Thyroid gland (tissue), 4 donors: ENCODE results near the gene SIPA1L2. TPM values are rescaled to one million over a fixed set of nuclear protein-coding genes. Genes with fewer than 3 reads are reported as not detected.

ENCODE experiments used
- DNase-seq, 2 donors: peaks; one replicate each; pipeline ENCODE4 v3.0.0-alpha.2; 2019
- H3K27ac ChIP-seq, 3 donors: fragments of 200-600 bp; sonication (generic); 1 replicate in 2 of 3; 2 replicates in 1 of 3; pipeline ENCODE4 v1.5.1; 2016 to 2019; ENCODE audit warnings: mild to moderate bottlenecking in 1 of 3, moderate library complexity in 1 of 3
- H3K27me3 ChIP-seq: fragments of 200-600 bp; sonication (generic); one replicate; pipeline ENCODE4 v1.5.1; 2019
- H3K36me3 ChIP-seq, 2 donors: fragments of 200-600 bp; sonication (generic); one replicate each; pipeline ENCODE4 v1.5.1; 2016 to 2019
- H3K4me1 ChIP-seq, 2 donors: fragments of 200-600 bp; sonication (generic); one replicate each; pipeline ENCODE4 v1.5.1; 2017 to 2019
- H3K4me3 ChIP-seq, 3 donors: fragments of 200-600 bp; sonication (generic); replicated peaks in 1 of 3; 1 replicate in 2 of 3; 2 replicates in 1 of 3; pipeline ENCODE4 v1.5.1; 2016; ENCODE audit warnings: mild to moderate bottlenecking in 1 of 3
- H3K9me3 ChIP-seq: fragments of 200-600 bp; sonication (generic); one replicate; pipeline ENCODE4 v1.5.1; 2017
- POLR2A ChIP-seq, 2 donors: fragments of 450-650 bp; IDR thresholded peaks; one replicate each; pipeline ENCODE4 v1.6.1; 2017; ENCODE audit warnings: antibody characterized with exemption in 2 of 2, mild to moderate bottlenecking in 2 of 2, moderate library complexity in 1 of 2
- WGBS, 2 donors: methylation state at CpG; one replicate each; pipeline ENCODE4 v1.1.5; 2017; 5-methylcytosine and 5-hydroxymethylcytosine counted together
- intact Hi-C: fragments of 100-400 bp; cut with DNase I; formaldehyde crosslinking; loops from one replicate; pipeline ENCODE4 v1.15.1; 2023
- total RNA-seq, 4 donors: library from RNA; depleted of rRNA; stranded (reverse); fragments of >200 nt; gene quantifications; one replicate each; pipeline ENCODE4 v1.2.3, GENCODE V29; 2016
- TF ChIP-seq, protein P1 (sequence below), 6 experiments: fragments of 200-600 bp in 3 of 6; fragments of 450-650 bp in 3 of 6; sonication (generic) in 3 of 6; IDR thresholded peaks; one replicate each; pipeline ENCODE4 v1.5.1; 2016 to 2019; ENCODE audit warnings: antibody characterized with exemption in 6 of 6, mild to moderate bottlenecking in 2 of 6, inconsistent platforms in 1 of 6, moderate library complexity in 1 of 6

The SIPA1L2 gene
- total RNA-seq, 4 donors from 2014 or later = 15.6 to 44.9 (median 31.3) TPM

DNA sequence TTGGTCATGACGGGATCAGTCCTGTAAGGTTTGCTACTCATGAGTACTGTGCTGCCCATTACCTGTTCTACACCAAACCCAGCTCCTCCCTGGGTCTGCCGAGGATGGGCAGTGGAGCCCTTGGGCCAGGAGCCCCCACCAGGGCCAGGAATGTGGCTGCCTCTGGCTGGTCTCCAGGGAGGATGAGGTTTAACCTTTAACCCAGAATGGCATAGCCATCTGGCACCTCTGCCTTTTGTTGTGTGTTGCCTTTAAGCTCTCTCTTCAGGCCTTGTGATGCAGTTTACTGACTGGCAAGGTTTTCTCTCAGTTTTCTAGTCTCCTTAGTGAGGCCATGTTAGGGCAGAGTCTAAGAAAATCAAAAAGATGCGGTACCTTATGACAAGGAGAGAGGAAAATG lies 38.6 kb downstream of the SIPA1L2 start:
- peak overlapping the region; percentile 36 to 88 (median 45) for H3K27ac ChIP-seq
- no peak for DNase-seq
- intact Hi-C loops = no loop called here
- TF ChIP-seq, protein P1, sequence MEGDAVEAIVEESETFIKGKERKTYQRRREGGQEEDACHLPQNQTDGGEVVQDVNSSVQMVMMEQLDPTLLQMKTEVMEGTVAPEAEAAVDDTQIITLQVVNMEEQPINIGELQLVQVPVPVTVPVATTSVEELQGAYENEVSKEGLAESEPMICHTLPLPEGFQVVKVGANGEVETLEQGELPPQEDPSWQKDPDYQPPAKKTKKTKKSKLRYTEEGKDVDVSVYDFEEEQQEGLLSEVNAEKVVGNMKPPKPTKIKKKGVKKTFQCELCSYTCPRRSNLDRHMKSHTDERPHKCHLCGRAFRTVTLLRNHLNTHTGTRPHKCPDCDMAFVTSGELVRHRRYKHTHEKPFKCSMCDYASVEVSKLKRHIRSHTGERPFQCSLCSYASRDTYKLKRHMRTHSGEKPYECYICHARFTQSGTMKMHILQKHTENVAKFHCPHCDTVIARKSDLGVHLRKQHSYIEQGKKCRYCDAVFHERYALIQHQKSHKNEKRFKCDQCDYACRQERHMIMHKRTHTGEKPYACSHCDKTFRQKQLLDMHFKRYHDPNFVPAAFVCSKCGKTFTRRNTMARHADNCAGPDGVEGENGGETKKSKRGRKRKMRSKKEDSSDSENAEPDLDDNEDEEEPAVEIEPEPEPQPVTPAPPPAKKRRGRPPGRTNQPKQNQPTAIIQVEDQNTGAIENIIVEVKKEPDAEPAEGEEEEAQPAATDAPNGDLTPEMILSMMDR (IDR thresholded peaks at IDR 0.05) = no peak
- H3K4me3 ChIP-seq = no peak overlapping the region
- H3K9me3 ChIP-seq = no peaks in the 10 kb centered on the region
- no peaks in the 10 kb centered on the region for H3K36me3 ChIP-seq
- 54 to 76% methylated on average over 3 of the region's 3 CpGs for WGBS, 2 donors
- peaks cover 23 to 45% of the 10 kb centered on the region in 2 donors for H3K4me1 ChIP-seq
- H3K27me3 ChIP-seq = no peaks in the 10 kb centered on the region

DNA sequence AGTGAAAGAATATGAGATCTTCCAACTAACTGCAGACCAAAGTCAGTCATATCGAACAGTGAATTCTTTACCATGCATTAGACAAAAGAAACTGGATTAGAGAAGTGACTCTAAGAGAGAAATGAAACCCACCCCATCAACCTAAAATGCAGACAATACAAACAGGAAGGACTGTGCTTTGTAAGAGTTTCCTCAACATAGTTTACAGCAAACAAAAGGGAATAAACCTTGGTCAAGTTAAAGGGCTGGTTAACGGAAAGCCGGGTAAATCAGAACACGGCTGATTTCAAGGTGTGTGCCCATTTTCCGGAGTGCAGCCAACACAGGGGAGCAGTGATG lies 39.2 kb downstream of the SIPA1L2 start:
- no peak for TF ChIP-seq POLR2A (IDR thresholded peaks at IDR 0.05)
- TF ChIP-seq, protein P1 (IDR thresholded peaks at IDR 0.05) = no peak
- no peak for DNase-seq
- Histone ChIP-seq H3K27ac (peak overlapping the region in 1 of 3 donors; percentile 88), H3K27me3 (no peaks in the 10 kb centered on the region), H3K4me1 (peaks cover 23 to 51% of the 10 kb centered on the region in 2 donors), H3K4me3 (no peak overlapping the region), H3K9me3 (no peaks in the 10 kb centered on the region), H3K36me3 (no peaks in the 10 kb centered on the region)
- intact Hi-C loops = no loop called here
- WGBS, 2 donors = 88 to 90% methylated on average over 5 of the region's 5 CpGs

GRCh38 chr1:232589812-232590743 lies 39.9 kb downstream of the SIPA1L2 start:
- 52 to 53% methylated on average over 10 of the region's 10 CpGs for WGBS, 2 donors
- Histone ChIP-seq H3K9me3 (no peaks in the 10 kb centered on the region), H3K27me3 (no peaks in the 10 kb centered on the region), H3K36me3 (no peaks in the 10 kb centered on the region), H3K4me1 (peaks cover 23 to 52% of the 10 kb centered on the region in 2 donors), H3K27ac (peak overlapping the region; percentile 27 to 88 (median 38)), H3K4me3 (no peak overlapping the region)
- intact Hi-C loops = no loop called here
- TF ChIP-seq, protein P1 (IDR thresholded peaks at IDR 0.05) = no peak
- TF ChIP-seq POLR2A (IDR thresholded peaks at IDR 0.05) = no peak
- DNase-seq = peak in 1 of 2 donors; percentile 29

DNA sequence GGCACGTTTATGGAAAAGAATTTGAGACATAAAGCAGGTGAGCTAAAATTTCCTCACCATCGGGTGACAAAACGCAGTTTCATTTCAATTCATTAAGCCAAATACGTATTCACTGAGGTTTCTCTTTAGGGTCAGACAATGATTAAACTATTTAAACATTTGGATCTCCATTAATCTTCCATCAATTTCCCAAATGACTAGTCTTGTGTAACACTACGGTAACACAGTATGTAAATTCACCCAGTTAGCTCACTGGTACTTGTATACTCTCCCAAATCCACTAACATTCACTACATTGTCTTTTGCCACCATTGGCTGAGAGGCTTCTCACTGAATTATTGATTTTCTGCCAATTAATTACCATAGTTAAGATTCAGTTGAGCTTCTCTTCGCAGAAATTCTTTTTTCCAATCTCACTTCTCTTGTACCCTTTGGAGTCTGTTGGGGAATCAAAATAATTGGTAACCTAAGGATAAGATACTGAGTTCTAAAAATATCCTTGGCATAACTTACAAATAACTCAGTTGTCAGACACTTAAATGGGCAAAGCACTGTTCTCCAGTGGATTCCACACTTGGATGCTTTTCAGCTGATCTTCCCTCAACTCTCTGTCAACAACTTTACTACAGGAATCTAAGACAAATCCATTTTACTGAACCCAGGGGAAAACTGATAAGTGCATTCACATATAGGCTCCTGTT lies 40.7 kb downstream of the SIPA1L2 start:
- TF ChIP-seq POLR2A (IDR thresholded peaks at IDR 0.05) = no peak
- TF ChIP-seq, protein P1 (IDR thresholded peaks at IDR 0.05) = no peak
- peaks cover 23 to 50% of the 10 kb centered on the region in 2 donors for H3K4me1 ChIP-seq
- H3K27me3 ChIP-seq = no peaks in the 10 kb centered on the region
- H3K27ac ChIP-seq = peak overlapping the region; percentile 27 to 88 (median 38)
- DNase-seq = no peak
- intact Hi-C loops = no loop called here
- no peaks in the 10 kb centered on the region for H3K36me3 ChIP-seq
- H3K4me3 ChIP-seq = no peak overlapping the region
- H3K9me3 ChIP-seq = no peaks in the 10 kb centered on the region
- WGBS, 2 donors = 82 to 83% methylated on average over 6 of the region's 6 CpGs
